HL-60 (cell line): ENCODE data around the gene KRT34.

Source experiments
- DNase-seq, 2 experiments: peaks; one replicate each; pipeline ENCODE4 v3.0.0-alpha.2; 2010 to 2020; ENCODE audit warnings: low read depth in 1 of 2, low spot score in 1 of 2
- H3K27ac ChIP-seq: fragments of 250-450 bp; sonication (Bioruptor Pico); replicated peaks from 2 replicates; pipeline ENCODE4 v1.5.1; 2020; ENCODE audit warnings: mild to moderate bottlenecking, moderate library complexity
- H3K27me3 ChIP-seq: fragments of 250-450 bp; sonication (Bioruptor Pico); 2 replicates; pipeline ENCODE4 v1.5.1; 2021; ENCODE audit warnings: mild to moderate bottlenecking, moderate library complexity; ENCODE audit not compliant: insufficient read depth, poor library complexity, severe bottlenecking
- H3K4me3 ChIP-seq: replicated peaks from 2 replicates; pipeline ENCODE4 v1.5.1; 2011; ENCODE audit warnings: mild to moderate bottlenecking, control low read depth, low read length; ENCODE audit not compliant: insufficient read depth
- GABPA ChIP-seq: IDR thresholded peaks from 2 replicates; pipeline ENCODE4 v1.6.1; 2012; ENCODE audit warnings: low read depth
- POLR2AphosphoS5 ChIP-seq: IDR thresholded peaks from 2 replicates; pipeline ENCODE4 v1.6.1; 2012; ENCODE audit warnings: low read depth
- SPI1 ChIP-seq: IDR thresholded peaks from 2 replicates; pipeline ENCODE4 v1.6.1; 2012; ENCODE audit warnings: low read depth, mild to moderate bottlenecking, borderline replicate concordance
- TF ChIP-seq, protein P1 (sequence below): IDR thresholded peaks from one replicate; pipeline ENCODE4 v1.5.1; 2011; ENCODE audit warnings: low read length, control low read depth, inconsistent platforms; ENCODE audit not compliant: insufficient read depth
- TF ChIP-seq, protein P2 (sequence below): IDR thresholded peaks from 2 replicates; pipeline ENCODE4 v1.6.1; 2012; ENCODE audit warnings: low read depth; ENCODE audit not compliant: insufficient replicate concordance

Gene KRT34

DNA sequence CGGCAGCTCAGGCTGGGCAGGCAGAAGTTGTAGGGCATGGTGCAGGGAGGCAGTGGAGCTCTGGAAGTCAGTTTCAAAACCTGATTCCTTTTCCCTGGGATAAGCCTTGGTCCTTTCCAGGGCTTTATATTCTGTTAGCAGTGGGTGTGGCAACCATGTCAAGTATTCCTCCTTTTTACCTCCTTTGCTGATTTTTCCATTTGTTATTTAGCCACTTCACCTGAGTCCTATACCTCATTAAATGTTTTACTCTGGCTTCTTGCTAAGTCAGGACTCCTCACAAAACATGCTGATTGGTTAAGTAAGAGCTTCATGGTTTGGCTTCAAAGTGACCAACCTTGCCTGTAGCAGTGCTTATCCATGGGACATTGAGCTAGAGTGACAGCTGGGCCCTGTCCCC is 12.4 kb downstream of the KRT34 start, which contains the start of gene KRT33B:
Gene KRT33B, minus strand, starts transcription at position 101 of the 400 bp plus-strand sequence. Its CDS starts 63 bp downstream, at position 38.
- Histone ChIP-seq H3K27me3 (no peaks in the 10 kb centered on the region), H3K4me3 (no peak within 1 kb of the TSS), H3K27ac (no peak within 1 kb of the TSS)
- TF ChIP-seq, protein P1, sequence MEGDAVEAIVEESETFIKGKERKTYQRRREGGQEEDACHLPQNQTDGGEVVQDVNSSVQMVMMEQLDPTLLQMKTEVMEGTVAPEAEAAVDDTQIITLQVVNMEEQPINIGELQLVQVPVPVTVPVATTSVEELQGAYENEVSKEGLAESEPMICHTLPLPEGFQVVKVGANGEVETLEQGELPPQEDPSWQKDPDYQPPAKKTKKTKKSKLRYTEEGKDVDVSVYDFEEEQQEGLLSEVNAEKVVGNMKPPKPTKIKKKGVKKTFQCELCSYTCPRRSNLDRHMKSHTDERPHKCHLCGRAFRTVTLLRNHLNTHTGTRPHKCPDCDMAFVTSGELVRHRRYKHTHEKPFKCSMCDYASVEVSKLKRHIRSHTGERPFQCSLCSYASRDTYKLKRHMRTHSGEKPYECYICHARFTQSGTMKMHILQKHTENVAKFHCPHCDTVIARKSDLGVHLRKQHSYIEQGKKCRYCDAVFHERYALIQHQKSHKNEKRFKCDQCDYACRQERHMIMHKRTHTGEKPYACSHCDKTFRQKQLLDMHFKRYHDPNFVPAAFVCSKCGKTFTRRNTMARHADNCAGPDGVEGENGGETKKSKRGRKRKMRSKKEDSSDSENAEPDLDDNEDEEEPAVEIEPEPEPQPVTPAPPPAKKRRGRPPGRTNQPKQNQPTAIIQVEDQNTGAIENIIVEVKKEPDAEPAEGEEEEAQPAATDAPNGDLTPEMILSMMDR: no peak
- no peak for TF ChIP-seq GABPA
- TF ChIP-seq, protein P2, sequence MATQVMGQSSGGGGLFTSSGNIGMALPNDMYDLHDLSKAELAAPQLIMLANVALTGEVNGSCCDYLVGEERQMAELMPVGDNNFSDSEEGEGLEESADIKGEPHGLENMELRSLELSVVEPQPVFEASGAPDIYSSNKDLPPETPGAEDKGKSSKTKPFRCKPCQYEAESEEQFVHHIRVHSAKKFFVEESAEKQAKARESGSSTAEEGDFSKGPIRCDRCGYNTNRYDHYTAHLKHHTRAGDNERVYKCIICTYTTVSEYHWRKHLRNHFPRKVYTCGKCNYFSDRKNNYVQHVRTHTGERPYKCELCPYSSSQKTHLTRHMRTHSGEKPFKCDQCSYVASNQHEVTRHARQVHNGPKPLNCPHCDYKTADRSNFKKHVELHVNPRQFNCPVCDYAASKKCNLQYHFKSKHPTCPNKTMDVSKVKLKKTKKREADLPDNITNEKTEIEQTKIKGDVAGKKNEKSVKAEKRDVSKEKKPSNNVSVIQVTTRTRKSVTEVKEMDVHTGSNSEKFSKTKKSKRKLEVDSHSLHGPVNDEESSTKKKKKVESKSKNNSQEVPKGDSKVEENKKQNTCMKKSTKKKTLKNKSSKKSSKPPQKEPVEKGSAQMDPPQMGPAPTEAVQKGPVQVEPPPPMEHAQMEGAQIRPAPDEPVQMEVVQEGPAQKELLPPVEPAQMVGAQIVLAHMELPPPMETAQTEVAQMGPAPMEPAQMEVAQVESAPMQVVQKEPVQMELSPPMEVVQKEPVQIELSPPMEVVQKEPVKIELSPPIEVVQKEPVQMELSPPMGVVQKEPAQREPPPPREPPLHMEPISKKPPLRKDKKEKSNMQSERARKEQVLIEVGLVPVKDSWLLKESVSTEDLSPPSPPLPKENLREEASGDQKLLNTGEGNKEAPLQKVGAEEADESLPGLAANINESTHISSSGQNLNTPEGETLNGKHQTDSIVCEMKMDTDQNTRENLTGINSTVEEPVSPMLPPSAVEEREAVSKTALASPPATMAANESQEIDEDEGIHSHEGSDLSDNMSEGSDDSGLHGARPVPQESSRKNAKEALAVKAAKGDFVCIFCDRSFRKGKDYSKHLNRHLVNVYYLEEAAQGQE: no peak
- no peak for TF ChIP-seq SPI1
- no peak for TF ChIP-seq POLR2AphosphoS5
- no peak for DNase-seq

DNA sequence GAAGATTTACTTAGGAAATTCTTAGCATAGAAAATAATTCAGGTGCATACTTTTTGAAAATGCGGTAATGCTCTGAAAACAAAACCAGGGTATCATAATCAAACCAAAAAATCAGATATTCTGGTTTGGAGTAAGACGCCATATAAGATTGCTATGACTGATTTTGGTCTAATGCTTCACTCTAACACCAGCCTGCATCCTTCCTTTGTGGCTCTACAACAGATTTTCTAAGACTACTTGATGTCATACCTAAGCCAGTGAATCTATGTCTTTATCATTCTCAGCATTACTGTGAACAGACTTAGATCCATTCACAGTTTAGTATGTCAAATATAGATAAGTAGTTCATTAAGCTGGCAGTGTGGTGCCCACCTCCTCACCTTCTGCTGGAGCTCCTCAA is 13.1 kb downstream of the KRT34 start:
- no peak for DNase-seq
- H3K27me3 ChIP-seq: no peaks in the 10 kb centered on the region
- H3K4me3 ChIP-seq: no peak overlapping the region
- TF ChIP-seq, protein P1: no peak
- TF ChIP-seq SPI1 (no peak), GABPA (no peak), POLR2AphosphoS5 (no peak)
- TF ChIP-seq, protein P2: no peak
- no peak overlapping the region for H3K27ac ChIP-seq

DNA sequence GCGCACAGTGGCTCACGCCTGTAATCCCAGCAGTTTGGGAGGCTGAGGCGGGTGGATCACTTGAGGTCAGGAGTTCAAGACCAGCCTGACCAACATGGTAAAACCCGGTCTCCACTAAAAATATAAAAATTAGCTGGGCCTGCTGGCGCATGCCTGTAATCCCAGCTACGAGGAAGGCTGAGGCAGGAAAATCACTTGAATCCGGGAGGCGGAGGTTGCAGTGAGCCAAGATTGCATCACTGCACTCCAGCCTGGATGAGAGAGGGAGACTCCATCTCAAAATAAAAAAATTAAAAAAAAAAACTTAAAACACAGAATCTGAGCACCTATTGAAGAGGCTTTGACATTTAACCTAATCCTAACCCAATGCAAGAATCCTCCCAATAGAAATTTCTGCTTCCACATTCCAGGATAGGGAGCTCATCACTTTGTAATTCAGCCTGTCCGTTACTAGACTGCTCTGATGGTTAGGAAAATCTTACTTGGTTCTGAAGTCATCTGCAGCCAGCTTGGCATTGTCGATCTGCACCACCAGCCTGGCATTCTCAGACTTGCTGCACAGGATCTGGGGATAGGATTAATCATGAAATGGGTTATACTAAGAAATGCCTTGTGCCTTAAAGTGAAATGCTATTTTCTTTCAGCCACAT is 14.6 kb downstream of the KRT34 start:
- Histone ChIP-seq H3K27me3 (no peaks in the 10 kb centered on the region), H3K4me3 (no peak overlapping the region), H3K27ac (no peak overlapping the region)
- TF ChIP-seq GABPA (no peak), POLR2AphosphoS5 (no peak), SPI1 (no peak)
- TF ChIP-seq, protein P2: no peak
- TF ChIP-seq, protein P1: no peak
- no peak for DNase-seq
